HepG2 (cell line): ENCODE measurements around the gene RERE. TPM values are rescaled to one million over a fixed set of nuclear protein-coding genes. Genes with fewer than 3 reads are reported as not detected.

Experiments used
- ARID2 ChIP-seq: sonication (generic); formaldehyde crosslinking; IDR thresholded peaks from 2 replicates; pipeline ENCODE4 v1.8.1; 2022; ENCODE audit warnings: mild to moderate bottlenecking, missing genetic modification reagents, borderline replicate concordance
- CC2D1A ChIP-seq: sonication (generic); formaldehyde crosslinking; IDR thresholded peaks from 2 replicates; pipeline ENCODE4 v1.8.1; 2023; ENCODE audit warnings: mild to moderate bottlenecking, missing genetic modification reagents
- GATAD2A ChIP-seq: IDR thresholded peaks from 2 replicates; pipeline ENCODE4 v1.6.1; 2016
- HNRNPH1 ChIP-seq: fragments of 200-400 bp; formaldehyde crosslinking; optimal IDR thresholded peaks from 2 replicates; pipeline ENCODE3; 2017; ENCODE audit warnings: mild to moderate bottlenecking, low read depth, low read length
- KDM1A ChIP-seq: IDR thresholded peaks from 2 replicates; pipeline ENCODE4 v1.6.1; 2016; ENCODE audit warnings: missing compliant biosample characterization
- MAX ChIP-seq: IDR thresholded peaks from 2 replicates; pipeline ENCODE4 v1.6.1; 2012; ENCODE audit warnings: inconsistent platforms
- MIXL1 ChIP-seq: IDR thresholded peaks from 2 replicates; pipeline ENCODE4 v1.6.1; 2016
- NFIB ChIP-seq: sonication (generic); formaldehyde crosslinking; IDR thresholded peaks from 2 replicates; pipeline ENCODE4 v1.9.0; 2021; ENCODE audit warnings: missing genetic modification reagents, mild to moderate bottlenecking, borderline replicate concordance
- PCBP1 ChIP-seq: fragments of 200-400 bp; formaldehyde crosslinking; IDR thresholded peaks from 2 replicates; pipeline ENCODE4 v1.6.1; 2017; ENCODE audit warnings: mild to moderate bottlenecking, low read depth, low read length, borderline replicate concordance
- SNAPC4 ChIP-seq: sonication (generic); formaldehyde crosslinking; IDR thresholded peaks from 2 replicates; pipeline ENCODE4 v1.4.0; 2020; ENCODE audit warnings: mild to moderate bottlenecking, missing genetic modification reagents
- SP2 ChIP-seq: sonication (generic); formaldehyde crosslinking; IDR thresholded peaks from 2 replicates; pipeline ENCODE4 v1.5.1; 2020; ENCODE audit warnings: mild to moderate bottlenecking, missing genetic modification reagents
- SPEN ChIP-seq: sonication (generic); formaldehyde crosslinking; IDR thresholded peaks from 2 replicates; pipeline ENCODE4 v1.5.1; 2020; ENCODE audit warnings: low read depth, mild to moderate bottlenecking, missing genetic modification reagents
- SRSF1 ChIP-seq: fragments of 200-400 bp; formaldehyde crosslinking; optimal IDR thresholded peaks from 2 replicates; pipeline ENCODE3; 2017; ENCODE audit warnings: mild to moderate bottlenecking, low read depth, low read length, moderate library complexity
- STAT5B ChIP-seq: sonication (generic); formaldehyde crosslinking; IDR thresholded peaks from 2 replicates; pipeline ENCODE4 v1.4.0; 2020; ENCODE audit warnings: missing genetic modification reagents
- SYNCRIP ChIP-seq: fragments of 200-400 bp; formaldehyde crosslinking; IDR thresholded peaks from 2 replicates; pipeline ENCODE4 v1.6.1; 2018; ENCODE audit warnings: mild to moderate bottlenecking, low read depth, low read length; ENCODE audit not compliant: insufficient read depth
- TEF ChIP-seq: sonication (generic); formaldehyde crosslinking; IDR thresholded peaks from 2 replicates; pipeline ENCODE4 v1.5.0; 2020; ENCODE audit warnings: missing genetic modification reagents
- WIZ ChIP-seq: sonication (generic); formaldehyde crosslinking; IDR thresholded peaks from 2 replicates; pipeline ENCODE4 v1.5.1; 2020; ENCODE audit warnings: mild to moderate bottlenecking, missing genetic modification reagents
- ZC3H4 ChIP-seq: sonication (generic); formaldehyde crosslinking; IDR thresholded peaks from 2 replicates; pipeline ENCODE4 v1.4.0; 2020; ENCODE audit warnings: missing genetic modification reagents, borderline replicate concordance
- ZFY ChIP-seq: sonication (generic); formaldehyde crosslinking; IDR thresholded peaks from 2 replicates; pipeline ENCODE4 v1.4.0; 2020; ENCODE audit warnings: missing genetic modification reagents
- ZNF101 ChIP-seq: sonication (generic); formaldehyde crosslinking; IDR thresholded peaks from 2 replicates; pipeline ENCODE4 v1.4.0; 2020; ENCODE audit warnings: mild to moderate bottlenecking, low read depth, missing genetic modification reagents, borderline replicate concordance
- ZNF260 ChIP-seq: sonication (generic); formaldehyde crosslinking; IDR thresholded peaks from 2 replicates; pipeline ENCODE4 v1.4.0; 2020; ENCODE audit warnings: missing genetic modification reagents, low read depth, mild to moderate bottlenecking, borderline replicate concordance
- ZNF263 ChIP-seq: sonication (generic); formaldehyde crosslinking; IDR thresholded peaks from 2 replicates; pipeline ENCODE4 v1.4.0; 2020; ENCODE audit warnings: missing genetic modification reagents
- ZNF317 ChIP-seq: sonication (generic); formaldehyde crosslinking; IDR thresholded peaks from 2 replicates; pipeline ENCODE4 v1.5.0; 2020; ENCODE audit warnings: mild to moderate bottlenecking, missing genetic modification reagents
- ZNF580 ChIP-seq: IDR thresholded peaks from 2 replicates; pipeline ENCODE4 v1.6.1; 2016; ENCODE audit warnings: low read depth, borderline replicate concordance
- ZNF746 ChIP-seq: sonication (generic); formaldehyde crosslinking; IDR thresholded peaks from 2 replicates; pipeline ENCODE4 v1.8.0; 2022; ENCODE audit warnings: mild to moderate bottlenecking, missing genetic modification reagents
- ZNF841 ChIP-seq: sonication (generic); formaldehyde crosslinking; IDR thresholded peaks from 2 replicates; pipeline ENCODE4 v1.8.1; 2023; ENCODE audit warnings: missing genetic modification reagents, borderline replicate concordance
- ZZZ3 ChIP-seq: sonication (generic); formaldehyde crosslinking; IDR thresholded peaks from 2 replicates; pipeline ENCODE4 v1.4.0; 2020; ENCODE audit warnings: missing genetic modification reagents, mild to moderate bottlenecking, borderline replicate concordance
- polyA plus RNA-seq, 8 experiments: library from polyadenylated mRNA; depleted of rRNA in 3 of 8; stranded (reverse) in 7 of 8; unstranded in 1 of 8; fragments of >200 nt; fragmentation: Illumina TruSeq in 4 of 8; extraction: Trizol in 4 of 8; gene quantifications; 2 replicates each; pipeline versions ENCODE4 v1.2.1 to v1.2.3, GENCODE V29; 2011 to 2016; ENCODE audit warnings: low read depth in 4 of 8, missing spikeins in 1 of 8, mixed read lengths in 1 of 8; ENCODE audit not compliant: insufficient read depth in 1 of 8
- total RNA-seq, 5 experiments: library from RNA; depleted of rRNA; stranded (reverse); fragments of >200 nt; fragmentation: Illumina TruSeq; extraction: Trizol; gene quantifications; 2 replicates each; pipeline ENCODE4 v1.2.3, GENCODE V29; 2016; ENCODE audit warnings: low read depth in 1 of 5

The RERE gene
- total and polyA plus RNA-seq, 2 of the 13 experiments (the other 11 are each of a cell fraction or from before 2014, with no cell fraction given): 18.3 to 21.9 TPM

- TF ChIP-seq SNAPC4 (no peak), ZNF841 (CRISPR knock-in tag) (no peak), SYNCRIP (no peak), ZC3H4 (CRISPR knock-in tag) (no peak), CC2D1A (CRISPR knock-in tag) (no peak), SPEN (CRISPR knock-in tag) (0 out of 2 replicates have a peak, but pooled peaks have one; percentile 26), ARID2 (no peak), ZNF263 (CRISPR knock-in tag) (no peak), SRSF1 (no peak), ZZZ3 (no peak), TEF (CRISPR knock-in tag) (no peak), ZNF317 (CRISPR knock-in tag) (no peak), ZNF746 (CRISPR knock-in tag) (no peak), ZFY (CRISPR knock-in tag) (peak; percentile 49), WIZ (CRISPR knock-in tag) (no peak), ZNF580 (CRISPR knock-in tag) (peak; percentile 91; the same call in 1 of the 2 replicates), MAX (peak; percentile 55; the same call in 1 of the 2 replicates), MIXL1 (CRISPR knock-in tag) (no peak), PCBP1 (no peak), ZNF260 (CRISPR knock-in tag) (no peak), KDM1A (CRISPR knock-in tag) (peak; percentile 35; the same call in 1 of the 2 replicates), GATAD2A (CRISPR knock-in tag) (peak; percentile 79), ZNF101 (CRISPR knock-in tag) (no peak), SP2 (CRISPR knock-in tag) (peak; percentile 43; the same call in 1 of the 2 replicates), STAT5B (CRISPR knock-in tag) (no peak), NFIB (CRISPR knock-in tag) (no peak), HNRNPH1 (no peak)
Observed at GRCh38 chr1:8848663-8849386, 31.4 kb upstream of the RERE start (continued).
